Activated CD4-positive, alpha-beta T cell treated with anti-CD3 and anti-CD28 coated beads, Interleukin-2, Interleukin-6, amounts not matched to agents 100 ng/mL and 50 ng/mL, durations not matched to agents 16 hours and 8 hours (primary cell): ENCODE measurements around the gene BAK1.

Source experiments
- DNase-seq: peaks from one replicate; pipeline ENCODE4 v3.0.0-alpha.2; 2020

The BAK1 gene

GRCh38 chr6:33607784-33608161 is 27.7 kb upstream of the BAK1 start:
- DNase-seq = peak; percentile 64

- DNase-seq = no peak
These were observed 27.2 kb upstream of the BAK1 start for GRCh38 chr6:33607126-33607783.

- no peak for DNase-seq
These were observed 26.6 kb upstream of the BAK1 start for GRCh38 chr6:33606642-33607041.

- no peak for DNase-seq
These were observed 25.1 kb upstream of the BAK1 start for GRCh38 chr6:33604941-33605854.

GRCh38 chr6:33602180-33602579 is 22.1 kb upstream of the BAK1 start:
- no peak for DNase-seq

- DNase-seq = no peak
These were observed 20.7 kb upstream of the BAK1 start for GRCh38 chr6:33600761-33601160.

GRCh38 chr6:33599413-33599938 is 19.4 kb upstream of the BAK1 start:
- no peak for DNase-seq

- no peak for DNase-seq
These were observed 17.7 kb upstream of the BAK1 start for GRCh38 chr6:33597551-33598322.

- DNase-seq = peak; percentile 37
These were observed 16.8 kb upstream of the BAK1 start for GRCh38 chr6:33596894-33597293.

GRCh38 chr6:33595001-33595846 is 15.1 kb upstream of the BAK1 start:
- no peak for DNase-seq

GRCh38 chr6:33593414-33593727 is 13.3 kb upstream of the BAK1 start:
- no peak for DNase-seq

- DNase-seq = peak; percentile 46
These were observed 12.7 kb upstream of the BAK1 start for GRCh38 chr6:33592595-33593413.

- no peak for DNase-seq
These were observed 12.2 kb upstream of the BAK1 start for GRCh38 chr6:33592280-33592594.

GRCh38 chr6:33591424-33592032 is 11.5 kb upstream of the BAK1 start:
- DNase-seq = no peak

GRCh38 chr6:33590531-33591198 is 10.6 kb upstream of the BAK1 start:
- no peak for DNase-seq

GRCh38 chr6:33589731-33590530 is 9.9 kb upstream of the BAK1 start:
- peak; percentile 47 for DNase-seq

- no peak for DNase-seq
These were observed 9.3 kb upstream of the BAK1 start for GRCh38 chr6:33589392-33589730.

GRCh38 chr6:33588894-33589293 is 8.8 kb upstream of the BAK1 start:
- no peak for DNase-seq

- no peak for DNase-seq
These were observed 7.5 kb upstream of the BAK1 start for GRCh38 chr6:33587529-33587928.

- DNase-seq = no peak
These were observed 6.1 kb upstream of the BAK1 start for GRCh38 chr6:33586108-33586640.
